Right atrium auricular region (tissue), 2 donors: ENCODE measurements around the gene SIPA1L3. TPM values are rescaled to one million over a fixed set of nuclear protein-coding genes. Genes with fewer than 3 reads are reported as not detected.

Experiments
- DNase-seq: peaks from one replicate; pipeline ENCODE4 v3.0.0-alpha.2; 2019; ENCODE audit warnings: low spot score
- H3K27ac ChIP-seq, 2 donors: fragments of 200-600 bp; sonication (generic); 1 replicate in 1 of 2; 2 replicates in 1 of 2; pipeline ENCODE4 v1.5.1; 2016 to 2019
- H3K27me3 ChIP-seq, 2 donors: fragments of 200-600 bp; sonication (generic); one replicate each; pipeline versions ENCODE4 v1.5.1 to v1.6.0; 2017 to 2019
- H3K36me3 ChIP-seq: fragments of 200-600 bp; sonication (generic); one replicate; pipeline ENCODE4 v1.5.1; 2016
- H3K4me1 ChIP-seq, 2 donors: fragments of 200-600 bp; sonication (generic); one replicate each; pipeline versions ENCODE4 v1.5.1 to v1.6.0; 2017 to 2019
- H3K4me3 ChIP-seq, 2 donors: fragments of 200-600 bp; sonication (generic); 1 replicate in 1 of 2; 2 replicates in 1 of 2; pipeline ENCODE4 v1.5.1; 2017 to 2019; ENCODE audit warnings: mild to moderate bottlenecking in 1 of 2, moderate library complexity in 1 of 2
- H3K9me3 ChIP-seq, 2 donors: fragments of 200-600 bp; sonication (generic); one replicate each; pipeline ENCODE4 v1.5.1; 2019
- total RNA-seq, 2 donors: library from RNA; depleted of rRNA; stranded (reverse); fragments of >200 nt; gene quantifications; one replicate each; pipeline ENCODE4 v1.1.0, GENCODE V29; 2016
- TF ChIP-seq, protein P1 (sequence below), 2 donors: fragments of 200-600 bp; sonication (generic); IDR thresholded peaks; one replicate each; pipeline ENCODE4 v1.5.1; 2019; ENCODE audit warnings: antibody characterized with exemption in 2 of 2

The SIPA1L3 gene
- total RNA-seq, 2 donors from 2014 or later, result 10.7 to 19.6 TPM

DNA sequence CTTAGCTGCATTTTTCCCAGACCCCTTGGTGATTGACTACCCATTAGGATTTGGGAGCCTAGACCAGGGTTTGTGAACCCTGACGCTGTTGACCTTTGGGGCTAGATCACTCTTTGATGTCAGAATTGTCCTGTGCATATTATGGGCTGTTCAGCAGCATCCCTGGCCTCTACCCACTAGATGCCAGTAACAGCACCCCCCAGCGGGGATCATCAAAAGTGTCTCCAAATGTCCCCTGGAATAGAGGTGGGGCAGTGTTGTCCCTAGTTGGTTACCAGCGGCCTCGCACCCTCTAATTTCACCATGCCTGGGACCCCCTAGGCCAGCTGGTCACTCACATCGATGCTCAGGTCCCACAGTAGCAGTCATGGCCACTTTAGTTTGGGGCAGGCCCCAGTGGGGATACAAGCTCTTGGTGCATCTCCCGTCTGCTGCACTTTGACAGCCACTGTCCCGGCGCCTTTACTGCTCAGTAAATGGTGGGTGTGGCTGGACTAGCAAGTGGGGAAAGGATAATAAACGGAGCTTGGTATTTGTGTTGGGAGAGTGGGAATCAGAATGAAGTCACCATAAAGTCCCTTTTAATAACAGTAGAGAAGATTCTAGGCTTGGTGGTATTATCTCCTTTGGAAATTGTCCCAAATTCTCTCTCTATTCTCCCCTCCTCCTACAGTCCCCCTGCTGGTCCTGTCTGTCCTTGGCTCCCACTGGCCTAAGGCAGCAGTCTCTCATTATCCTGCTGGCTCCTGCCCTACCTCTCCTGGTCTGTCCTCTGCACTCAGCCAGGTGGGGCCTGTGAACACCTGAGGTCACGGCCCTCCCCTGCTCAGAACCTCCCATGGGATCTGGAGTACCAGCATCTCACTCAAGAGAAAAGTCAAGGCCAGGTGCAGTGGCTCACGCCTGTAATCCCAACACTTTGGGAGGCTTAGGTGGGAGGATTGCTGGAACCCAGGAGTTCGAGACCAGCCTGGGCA, 80.6 kb downstream of the SIPA1L3 start:
- Histone ChIP-seq H3K36me3 (no peaks in the 10 kb centered on the region), H3K4me1 (no peaks in the 10 kb centered on the region), H3K27ac (no peak overlapping the region), H3K4me3 (no peak overlapping the region), H3K27me3 (no peaks in the 10 kb centered on the region), H3K9me3 (no peaks in the 10 kb centered on the region)
- DNase-seq, result no peak
- TF ChIP-seq, protein P1, sequence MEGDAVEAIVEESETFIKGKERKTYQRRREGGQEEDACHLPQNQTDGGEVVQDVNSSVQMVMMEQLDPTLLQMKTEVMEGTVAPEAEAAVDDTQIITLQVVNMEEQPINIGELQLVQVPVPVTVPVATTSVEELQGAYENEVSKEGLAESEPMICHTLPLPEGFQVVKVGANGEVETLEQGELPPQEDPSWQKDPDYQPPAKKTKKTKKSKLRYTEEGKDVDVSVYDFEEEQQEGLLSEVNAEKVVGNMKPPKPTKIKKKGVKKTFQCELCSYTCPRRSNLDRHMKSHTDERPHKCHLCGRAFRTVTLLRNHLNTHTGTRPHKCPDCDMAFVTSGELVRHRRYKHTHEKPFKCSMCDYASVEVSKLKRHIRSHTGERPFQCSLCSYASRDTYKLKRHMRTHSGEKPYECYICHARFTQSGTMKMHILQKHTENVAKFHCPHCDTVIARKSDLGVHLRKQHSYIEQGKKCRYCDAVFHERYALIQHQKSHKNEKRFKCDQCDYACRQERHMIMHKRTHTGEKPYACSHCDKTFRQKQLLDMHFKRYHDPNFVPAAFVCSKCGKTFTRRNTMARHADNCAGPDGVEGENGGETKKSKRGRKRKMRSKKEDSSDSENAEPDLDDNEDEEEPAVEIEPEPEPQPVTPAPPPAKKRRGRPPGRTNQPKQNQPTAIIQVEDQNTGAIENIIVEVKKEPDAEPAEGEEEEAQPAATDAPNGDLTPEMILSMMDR (IDR thresholded peaks at IDR 0.05), result no peak

DNA sequence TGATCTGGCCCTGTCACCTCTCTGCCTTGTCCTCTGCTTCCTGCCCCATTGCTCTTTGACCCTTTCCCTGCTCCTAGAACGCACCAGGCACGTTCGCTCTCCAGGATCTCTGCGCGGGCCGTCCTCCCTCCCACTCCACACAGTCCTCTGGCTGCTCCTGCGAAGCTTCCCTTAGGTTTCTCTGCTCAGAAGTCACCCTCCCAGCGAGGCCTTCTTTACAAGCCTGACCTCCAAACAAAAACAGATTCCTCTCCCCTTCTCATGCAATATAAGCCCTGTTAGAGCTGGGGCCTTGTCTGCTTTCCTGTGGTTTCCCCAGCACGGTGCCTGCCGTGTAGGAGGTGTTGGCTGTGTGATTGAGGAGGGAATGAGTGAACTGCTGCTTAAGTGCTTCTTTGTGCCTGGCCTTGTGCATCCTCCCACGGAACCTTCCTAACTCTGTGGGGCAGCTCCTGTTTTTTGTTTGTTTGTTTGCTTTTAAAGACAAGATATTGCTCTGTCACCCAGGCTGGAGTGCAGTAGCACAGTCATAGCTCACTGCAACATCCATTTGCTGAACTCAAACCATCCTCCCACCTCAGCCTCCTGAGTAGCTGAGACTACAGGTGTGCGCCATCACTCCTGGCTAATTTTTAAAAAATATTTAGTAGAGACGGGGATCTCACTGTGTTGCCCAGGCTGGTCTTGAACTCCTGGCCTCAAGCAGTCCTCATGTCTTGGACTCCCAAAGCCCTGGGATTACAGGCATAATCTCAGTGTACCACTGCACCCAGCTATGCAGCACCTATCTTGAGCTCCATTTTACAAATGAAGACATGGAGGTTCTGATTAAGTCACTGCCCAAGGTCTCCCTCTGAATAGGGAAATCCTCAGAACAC, 82.0 kb downstream of the SIPA1L3 start:
- Histone ChIP-seq H3K9me3 (no peaks in the 10 kb centered on the region), H3K4me1 (no peaks in the 10 kb centered on the region), H3K36me3 (no peaks in the 10 kb centered on the region), H3K27ac (no peak overlapping the region), H3K4me3 (no peak overlapping the region), H3K27me3 (no peaks in the 10 kb centered on the region)
- DNase-seq, result no peak
- TF ChIP-seq, protein P1 (IDR thresholded peaks at IDR 0.05), result no peak

DNA sequence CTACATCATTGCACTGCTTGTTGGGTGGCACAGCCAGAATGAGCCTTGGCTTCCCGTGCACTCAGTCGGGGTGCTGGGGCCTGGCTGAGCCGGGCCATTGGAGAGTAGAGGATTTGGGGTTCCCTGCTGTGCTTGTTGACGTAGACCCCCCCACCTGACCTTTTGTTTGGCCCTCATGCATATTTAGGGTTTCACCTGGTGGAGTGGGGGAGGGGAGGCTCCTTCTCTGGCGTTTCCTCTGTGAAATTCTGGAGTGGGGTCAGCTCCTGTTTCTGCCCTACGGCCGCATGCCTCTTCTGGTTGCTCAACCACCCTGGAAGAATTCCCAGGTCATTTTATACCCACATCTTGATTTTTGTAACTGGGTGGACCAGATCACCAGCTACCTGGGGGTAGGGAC, 82.8 kb downstream of the SIPA1L3 start:
- Histone ChIP-seq H3K4me3 (no peak overlapping the region), H3K36me3 (no peaks in the 10 kb centered on the region), H3K27ac (no peak overlapping the region), H3K4me1 (no peaks in the 10 kb centered on the region), H3K9me3 (no peaks in the 10 kb centered on the region), H3K27me3 (no peaks in the 10 kb centered on the region)
- TF ChIP-seq, protein P1 (IDR thresholded peaks at IDR 0.05), result no peak
- DNase-seq, result no peak

DNA sequence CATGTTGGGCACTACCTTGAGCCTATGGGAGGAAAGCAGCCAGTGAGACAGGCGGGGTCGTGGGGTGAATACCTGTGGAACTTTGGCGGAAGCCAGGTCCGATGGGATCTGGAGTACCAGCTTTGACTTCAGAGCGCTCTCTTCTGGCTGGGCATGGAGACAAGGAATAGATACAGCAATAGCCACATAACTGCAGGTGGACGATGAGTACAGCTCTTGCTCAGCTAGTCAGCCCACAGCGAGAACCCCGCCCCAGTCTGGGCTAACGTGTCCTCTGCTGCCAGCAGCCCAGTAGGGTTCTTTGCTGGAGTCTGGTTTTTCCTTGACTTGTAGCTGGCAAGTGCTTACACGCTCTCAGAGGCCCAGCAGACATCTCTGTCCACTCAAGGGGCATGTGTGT, 83.4 kb downstream of the SIPA1L3 start:
- no peak for DNase-seq
- Histone ChIP-seq H3K27ac (no peak overlapping the region), H3K27me3 (no peaks in the 10 kb centered on the region), H3K4me1 (no peaks in the 10 kb centered on the region), H3K36me3 (no peaks in the 10 kb centered on the region), H3K4me3 (no peak overlapping the region), H3K9me3 (no peaks in the 10 kb centered on the region)
- TF ChIP-seq, protein P1 (IDR thresholded peaks at IDR 0.05), result no peak

DNA sequence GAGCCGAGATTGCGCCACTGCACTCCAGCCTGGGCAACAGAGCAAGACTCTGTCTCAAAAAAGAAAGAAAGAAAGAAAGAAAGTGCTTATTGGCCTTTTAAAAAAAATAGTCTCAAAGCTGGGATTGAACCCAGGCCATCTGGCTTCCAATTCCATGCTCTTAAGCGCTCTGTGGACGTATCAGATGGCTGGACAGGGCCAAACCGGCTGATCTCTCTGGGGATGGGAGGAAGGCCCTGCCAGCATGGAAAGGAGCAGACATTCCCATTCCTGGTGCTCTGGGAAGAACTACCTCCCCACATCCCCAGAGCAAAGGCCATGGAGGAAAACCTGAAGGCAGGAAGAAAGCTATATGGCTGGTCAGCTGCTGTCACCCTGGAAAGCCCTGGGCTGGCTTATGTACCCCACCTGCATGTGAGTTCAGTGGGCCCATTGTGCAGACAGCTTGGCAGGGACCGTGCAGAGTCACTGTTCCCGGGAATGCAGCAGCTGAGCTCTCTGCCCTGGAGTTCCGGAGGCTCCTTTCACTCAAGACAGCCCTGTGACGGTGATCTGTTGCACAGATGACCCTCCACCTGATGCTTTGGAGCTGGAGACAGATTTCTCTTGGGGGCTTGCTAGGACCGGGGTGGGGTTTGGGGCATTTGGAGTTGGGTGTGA, 84.3 kb downstream of the SIPA1L3 start:
- H3K9me3 ChIP-seq, result no peaks in the 10 kb centered on the region
- H3K4me1 ChIP-seq, result no peaks in the 10 kb centered on the region
- H3K27me3 ChIP-seq, result no peaks in the 10 kb centered on the region
- H3K4me3 ChIP-seq, result no peak overlapping the region
- H3K27ac ChIP-seq, result no peak overlapping the region
- no peaks in the 10 kb centered on the region for H3K36me3 ChIP-seq
- no peak for DNase-seq
- TF ChIP-seq, protein P1 (IDR thresholded peaks at IDR 0.05), result no peak
